KG1 (cell line): ENCODE measurements around the gene PCDH1.

Source experiments
- DNase-seq: peaks from one replicate; lab custom pipeline; 2025; lab: John Stamatoyannopoulos, UW

PCDH1 gene

GRCh38 chr5:141853895-141854626, 24.1 kb downstream of the PCDH1 start:
- no peak for DNase-seq

GRCh38 chr5:141852448-141852847, 25.8 kb downstream of the PCDH1 start:
- DNase-seq = no peak

GRCh38 chr5:141851195-141851874, 26.9 kb downstream of the PCDH1 start:
- no peak for DNase-seq

- DNase-seq = no peak
Measured at GRCh38 chr5:141850786-141851185, 27.4 kb downstream of the PCDH1 start.

GRCh38 chr5:141850244-141850768, 27.9 kb downstream of the PCDH1 start:
- DNase-seq = no peak

- DNase-seq = no peak
Measured at GRCh38 chr5:141849415-141850243, 28.6 kb downstream of the PCDH1 start.

GRCh38 chr5:141848744-141849414, 29.3 kb downstream of the PCDH1 start:
- no peak for DNase-seq

GRCh38 chr5:141846031-141846430, 32.2 kb downstream of the PCDH1 start:
- no peak for DNase-seq

- no peak for DNase-seq
Measured at GRCh38 chr5:141845371-141845851, 32.8 kb downstream of the PCDH1 start.

GRCh38 chr5:141844414-141845097, 33.7 kb downstream of the PCDH1 start:
- no peak for DNase-seq

GRCh38 chr5:141843156-141843927, 34.9 kb downstream of the PCDH1 start:
- DNase-seq = no peak

- DNase-seq = no peak
Measured at GRCh38 chr5:141841378-141842180, 36.6 kb downstream of the PCDH1 start.

GRCh38 chr5:141840826-141841360, 37.3 kb downstream of the PCDH1 start:
- DNase-seq = no peak

- DNase-seq = no peak
Measured at GRCh38 chr5:141840280-141840812, 37.9 kb downstream of the PCDH1 start.

- no peak for DNase-seq
Measured at GRCh38 chr5:141839015-141839513, 39.1 kb downstream of the PCDH1 start.

- no peak for DNase-seq
Measured at GRCh38 chr5:141838326-141839014, 39.7 kb downstream of the PCDH1 start.

GRCh38 chr5:141835928-141836670, 42.1 kb downstream of the PCDH1 start:
- DNase-seq = no peak
